Neuronal stem cell (in vitro differentiated cells): ENCODE measurements around the gene PDC.
"Not testable (repeated sequence)": the region's sequence is repeated elsewhere in the genome, so short reads cannot be mapped to it uniquely, and the experiment has no call there.

Experiments
- DNase-seq: peaks from one replicate; pipeline ENCODE4 v3.0.0-alpha.2; 2013; ENCODE audit warnings: low spot score
- H2AFZ ChIP-seq: one replicate; pipeline ENCODE4 v1.6.1; 2013; ENCODE audit warnings: mild to moderate bottlenecking, low read length, inconsistent platforms
- H2AK5ac ChIP-seq: 2 replicates; pipeline ENCODE4 v1.6.1; 2013; ENCODE audit warnings: low read depth, mild to moderate bottlenecking, inconsistent platforms, low read length, moderate library complexity, mixed read lengths
- H2BK120ac ChIP-seq: 2 replicates; pipeline ENCODE4 v1.6.1; 2013; ENCODE audit warnings: low read depth, mild to moderate bottlenecking, inconsistent platforms, low read length, moderate library complexity, mixed read lengths
- H2BK12ac ChIP-seq: one replicate; pipeline ENCODE4 v1.6.1; 2013; ENCODE audit warnings: low read length, inconsistent platforms
- H2BK15ac ChIP-seq: 2 replicates; pipeline ENCODE4 v1.6.1; 2013; ENCODE audit warnings: mild to moderate bottlenecking, low read length, inconsistent platforms, mixed read lengths
- H2BK5ac ChIP-seq: one replicate; pipeline ENCODE4 v1.6.1; 2013; ENCODE audit warnings: inconsistent platforms, mild to moderate bottlenecking, low read length, moderate library complexity
- H3K14ac ChIP-seq: one replicate; pipeline ENCODE4 v1.6.1; 2013; ENCODE audit warnings: low read length, inconsistent platforms
- H3K18ac ChIP-seq: 2 replicates; pipeline ENCODE4 v1.6.1; 2013; ENCODE audit warnings: low read length, inconsistent platforms
- H3K23ac ChIP-seq: 2 replicates; pipeline ENCODE4 v1.6.1; 2013; ENCODE audit warnings: low read depth, mild to moderate bottlenecking, mixed read lengths, low read length, inconsistent platforms; ENCODE audit not compliant: poor library complexity
- H3K27ac ChIP-seq: replicated peaks from 3 replicates; pipeline ENCODE4 v1.5.1; 2013; ENCODE audit warnings: low read length, inconsistent platforms
- H3K27me3 ChIP-seq, 3 experiments: 2 replicates each; pipeline ENCODE4 v1.6.1; 2013; ENCODE audit warnings: low read length in 3 of 3, mild to moderate bottlenecking in 2 of 3, inconsistent platforms in 1 of 3, low read depth in 1 of 3, mixed read lengths in 1 of 3, moderate library complexity in 1 of 3; ENCODE audit not compliant: control insufficient read depth in 3 of 3, insufficient read depth in 3 of 3
- H3K36me3 ChIP-seq, 2 donors: replicated peaks in 1 of 2; 2 replicates each; pipeline ENCODE4 v1.6.1; 2013; ENCODE audit warnings: low read length in 2 of 2; ENCODE audit not compliant: control insufficient read depth in 2 of 2, insufficient read depth in 2 of 2
- H3K4ac ChIP-seq: 2 replicates; pipeline ENCODE4 v1.6.1; 2013; ENCODE audit warnings: inconsistent platforms, mild to moderate bottlenecking, low read length, moderate library complexity
- H3K4me1 ChIP-seq, 2 donors: 1 replicate in 1 of 2; 2 replicates in 1 of 2; pipeline ENCODE4 v1.6.1; 2013; ENCODE audit warnings: low read length in 2 of 2, low read depth in 1 of 2; ENCODE audit not compliant: control insufficient read depth in 2 of 2, insufficient read depth in 1 of 2
- H3K4me2 ChIP-seq: one replicate; pipeline ENCODE4 v1.6.1; 2013; ENCODE audit warnings: mild to moderate bottlenecking, low read length, inconsistent platforms; ENCODE audit not compliant: insufficient read depth, poor library complexity, severe bottlenecking
- H3K4me3 ChIP-seq, 2 donors: 2 replicates each; pipeline ENCODE4 v1.5.1; 2013; ENCODE audit warnings: low read length in 2 of 2, mild to moderate bottlenecking in 2 of 2, inconsistent platforms in 1 of 2, moderate library complexity in 1 of 2
- H3K79me1 ChIP-seq: one replicate; pipeline ENCODE4 v1.6.1; 2013; ENCODE audit warnings: low read depth, mild to moderate bottlenecking, inconsistent platforms, low read length, moderate library complexity
- H3K9ac ChIP-seq: one replicate; pipeline ENCODE4 v1.6.1; 2013; ENCODE audit warnings: mild to moderate bottlenecking, low read depth, low read length, inconsistent platforms; ENCODE audit not compliant: poor library complexity
- H3K9me3 ChIP-seq, 2 donors: replicated peaks in 1 of 2; 2 replicates each; pipeline versions ENCODE3 to v1.6.1; 2013; ENCODE audit warnings: low read length in 2 of 2, mild to moderate bottlenecking in 2 of 2, inconsistent platforms in 1 of 2, low read depth in 1 of 2, mixed read lengths in 1 of 2, moderate library complexity in 1 of 2; ENCODE audit not compliant: control insufficient read depth in 2 of 2, insufficient read depth in 1 of 2
- H4K8ac ChIP-seq: one replicate; pipeline ENCODE4 v1.6.1; 2013; ENCODE audit warnings: low read depth, mild to moderate bottlenecking, inconsistent platforms, low read length, moderate library complexity
- H4K91ac ChIP-seq: one replicate; pipeline ENCODE4 v1.6.1; 2013; ENCODE audit warnings: low read length, low read depth, mild to moderate bottlenecking, inconsistent platforms; ENCODE audit not compliant: poor library complexity
- WGBS, 2 donors: extraction: QIAGEN DNeasy Blood & Tissue Kit; methylation state at CpG; one replicate each; pipeline ENCODE4 v1.1.7; 2013; ENCODE audit warnings: missing lambda C conversion rate in 2 of 2, mixed read lengths in 1 of 2; ENCODE audit not compliant: insufficient read length in 2 of 2, insufficient replicate concordance in 1 of 2; ENCODE audit errors: extremely low coverage in 2 of 2; 5-methylcytosine and 5-hydroxymethylcytosine counted together

PDC gene

GRCh38 chr1:186463511-186463910, 2.6 kb upstream of the PDC start:
- H3K9me3 ChIP-seq, result no peaks in the 10 kb centered on the region
- no peak overlapping the region for H3K18ac ChIP-seq
- DNase-seq, result no peak
- H2BK120ac ChIP-seq, result no peak overlapping the region
- H3K4me1 ChIP-seq, result no peaks in the 10 kb centered on the region
- no peak overlapping the region for H4K8ac ChIP-seq
- no peak overlapping the region for H2BK5ac ChIP-seq
- no peak overlapping the region for H4K91ac ChIP-seq
- no peaks in the 10 kb centered on the region for H3K79me1 ChIP-seq
- H2BK15ac ChIP-seq, result no peak overlapping the region
- H3K9ac ChIP-seq, result no peak overlapping the region
- WGBS, 2 donors, result no CpG with 5 or more reads among the region's 5 CpGs
- no peak overlapping the region for H3K14ac ChIP-seq
- no peak overlapping the region for H3K27ac ChIP-seq
- H3K4ac ChIP-seq, result no peak overlapping the region
- no peaks in the 10 kb centered on the region for H3K27me3 ChIP-seq
- no peak overlapping the region for H3K4me3 ChIP-seq
- H2AFZ ChIP-seq, result no peak overlapping the region
- H3K4me2 ChIP-seq, result no peak overlapping the region
- H3K36me3 ChIP-seq, result no peaks in the 10 kb centered on the region
- H2AK5ac ChIP-seq, result no peak overlapping the region
- H3K23ac ChIP-seq, result no peak overlapping the region
- H2BK12ac ChIP-seq, result no peak overlapping the region

- not testable (repeated sequence) for H2BK120ac ChIP-seq, H3K18ac ChIP-seq, H3K27me3 ChIP-seq, H3K14ac ChIP-seq, H3K9ac ChIP-seq, H4K8ac ChIP-seq, H3K9me3 ChIP-seq, H2BK12ac ChIP-seq, H2BK5ac ChIP-seq, H3K36me3 ChIP-seq, H3K27ac ChIP-seq, H3K4me2 ChIP-seq, H3K4me3 ChIP-seq, H2AFZ ChIP-seq, H3K4ac ChIP-seq, H3K79me1 ChIP-seq, H3K23ac ChIP-seq, DNase-seq, H2AK5ac ChIP-seq, H4K91ac ChIP-seq, H2BK15ac ChIP-seq, H3K4me1 ChIP-seq
- no CpG with 5 or more reads among the region's 14 CpGs for WGBS, 2 donors
These were observed 1.8 kb downstream of the PDC start for GRCh38 chr1:186459161-186459560.

GRCh38 chr1:186456729-186457255, 4.1 kb downstream of the PDC start:
- Histone ChIP-seq H2AFZ (no peak overlapping the region), H2AK5ac (no peak overlapping the region), H3K79me1 (no peaks in the 10 kb centered on the region), H3K9ac (no peak overlapping the region), H2BK120ac (no peak overlapping the region), H2BK5ac (no peak overlapping the region), H3K27ac (no peak overlapping the region), H4K91ac (no peak overlapping the region), H3K4ac (no peak overlapping the region), H3K18ac (no peak overlapping the region), H3K4me1 (no peaks in the 10 kb centered on the region), H3K4me2 (no peak overlapping the region), H4K8ac (no peak overlapping the region), H3K14ac (no peak overlapping the region), H3K9me3 (no peaks in the 10 kb centered on the region), H3K27me3 (no peaks in the 10 kb centered on the region), H3K36me3 (no peaks in the 10 kb centered on the region), H2BK15ac (no peak overlapping the region), H3K23ac (no peak overlapping the region), H2BK12ac (no peak overlapping the region), H3K4me3 (no peak overlapping the region)
- no peak for DNase-seq
- no CpG with 5 or more reads among the region's 3 CpGs for WGBS, 2 donors

- H2BK5ac ChIP-seq, result no peak overlapping the region
- no peak overlapping the region for H3K4ac ChIP-seq
- WGBS, 2 donors, result no CpG with 5 or more reads among the region's 3 CpGs
- no peak overlapping the region for H3K18ac ChIP-seq
- no peak overlapping the region for H3K9ac ChIP-seq
- no peak overlapping the region for H2AK5ac ChIP-seq
- H3K27me3 ChIP-seq, result no peaks in the 10 kb centered on the region
- H4K91ac ChIP-seq, result no peak overlapping the region
- H3K4me2 ChIP-seq, result no peak overlapping the region
- H2BK15ac ChIP-seq, result no peak overlapping the region
- no peaks in the 10 kb centered on the region for H3K9me3 ChIP-seq
- no peaks in the 10 kb centered on the region for H3K4me1 ChIP-seq
- H2AFZ ChIP-seq, result peak overlapping the region; percentile 75
- H3K27ac ChIP-seq, result no peak overlapping the region
- H3K4me3 ChIP-seq, result no peak overlapping the region
- no peak overlapping the region for H2BK120ac ChIP-seq
- H3K36me3 ChIP-seq, result no peaks in the 10 kb centered on the region
- no peak overlapping the region for H2BK12ac ChIP-seq
- H3K23ac ChIP-seq, result no peak overlapping the region
- no peak overlapping the region for H3K14ac ChIP-seq
- no peak overlapping the region for H4K8ac ChIP-seq
- no peak for DNase-seq
- H3K79me1 ChIP-seq, result no peaks in the 10 kb centered on the region
These were observed 5.9 kb downstream of the PDC start for GRCh38 chr1:186454981-186455380.
